ENCODE results near the gene SNAI3.

DNA sequence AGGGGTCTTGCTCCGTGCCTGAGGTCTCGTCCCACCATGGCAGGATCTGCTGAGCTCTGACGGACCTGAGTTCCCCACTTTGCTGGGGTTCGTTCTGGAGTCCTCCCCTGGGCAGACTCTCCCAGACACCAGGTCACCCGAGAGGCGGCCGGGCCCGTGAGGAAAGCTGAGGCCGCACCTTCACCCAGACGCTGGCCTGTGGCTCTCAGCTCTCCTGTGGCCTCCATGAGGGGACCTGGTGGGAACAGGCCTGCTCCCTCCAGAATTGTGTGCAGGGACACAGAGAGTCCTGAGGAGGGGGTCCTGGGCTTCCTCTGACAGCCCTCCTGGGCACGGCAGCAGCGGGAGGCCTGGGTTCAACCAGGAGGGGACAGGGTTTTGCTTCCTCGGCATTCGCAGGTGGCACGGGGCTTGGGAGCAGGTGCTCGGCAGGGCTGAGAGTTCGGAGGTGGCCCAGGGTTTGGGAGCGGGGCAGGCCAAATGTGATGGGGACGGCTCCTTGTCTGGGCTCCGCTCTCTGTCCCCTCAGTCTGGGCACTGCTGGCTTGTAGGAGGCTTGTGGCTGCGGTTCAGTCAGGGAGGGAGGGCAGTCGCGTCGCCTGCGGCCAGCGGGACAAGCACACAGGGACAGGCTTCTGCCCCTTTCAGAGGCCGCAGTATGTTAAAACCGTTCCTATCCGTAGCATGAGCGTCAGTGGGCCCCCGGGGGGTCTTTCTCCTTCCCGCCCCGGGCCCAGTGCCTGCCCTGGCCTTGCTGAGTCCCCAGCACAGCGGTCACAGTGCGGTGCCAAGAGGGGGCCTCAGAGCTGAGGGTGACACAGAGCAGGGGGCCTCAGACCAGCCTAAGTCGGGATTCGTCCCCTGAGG is 8.1 kb upstream of the SNAI3 start:
- TF ChIP-seq, protein P1, sequence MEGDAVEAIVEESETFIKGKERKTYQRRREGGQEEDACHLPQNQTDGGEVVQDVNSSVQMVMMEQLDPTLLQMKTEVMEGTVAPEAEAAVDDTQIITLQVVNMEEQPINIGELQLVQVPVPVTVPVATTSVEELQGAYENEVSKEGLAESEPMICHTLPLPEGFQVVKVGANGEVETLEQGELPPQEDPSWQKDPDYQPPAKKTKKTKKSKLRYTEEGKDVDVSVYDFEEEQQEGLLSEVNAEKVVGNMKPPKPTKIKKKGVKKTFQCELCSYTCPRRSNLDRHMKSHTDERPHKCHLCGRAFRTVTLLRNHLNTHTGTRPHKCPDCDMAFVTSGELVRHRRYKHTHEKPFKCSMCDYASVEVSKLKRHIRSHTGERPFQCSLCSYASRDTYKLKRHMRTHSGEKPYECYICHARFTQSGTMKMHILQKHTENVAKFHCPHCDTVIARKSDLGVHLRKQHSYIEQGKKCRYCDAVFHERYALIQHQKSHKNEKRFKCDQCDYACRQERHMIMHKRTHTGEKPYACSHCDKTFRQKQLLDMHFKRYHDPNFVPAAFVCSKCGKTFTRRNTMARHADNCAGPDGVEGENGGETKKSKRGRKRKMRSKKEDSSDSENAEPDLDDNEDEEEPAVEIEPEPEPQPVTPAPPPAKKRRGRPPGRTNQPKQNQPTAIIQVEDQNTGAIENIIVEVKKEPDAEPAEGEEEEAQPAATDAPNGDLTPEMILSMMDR (IDR thresholded peaks at IDR 0.05; ENCODE audit: low read depth, low read length): no peak
- no peak for TF ChIP-seq EZH2phosphoT487 (IDR thresholded peaks at IDR 0.05; ENCODE audit: low read depth)

Data from OCI-LY3 (cell line).